ENCODE results near the gene SYTL3. TPM values are rescaled to one million over a fixed set of nuclear protein-coding genes. Genes with fewer than 3 reads are reported as not detected.

SYTL3 gene
- total and polyA plus RNA-seq, 11 donors: 4.0 to 14.6 (median 8.2) TPM

DNA sequence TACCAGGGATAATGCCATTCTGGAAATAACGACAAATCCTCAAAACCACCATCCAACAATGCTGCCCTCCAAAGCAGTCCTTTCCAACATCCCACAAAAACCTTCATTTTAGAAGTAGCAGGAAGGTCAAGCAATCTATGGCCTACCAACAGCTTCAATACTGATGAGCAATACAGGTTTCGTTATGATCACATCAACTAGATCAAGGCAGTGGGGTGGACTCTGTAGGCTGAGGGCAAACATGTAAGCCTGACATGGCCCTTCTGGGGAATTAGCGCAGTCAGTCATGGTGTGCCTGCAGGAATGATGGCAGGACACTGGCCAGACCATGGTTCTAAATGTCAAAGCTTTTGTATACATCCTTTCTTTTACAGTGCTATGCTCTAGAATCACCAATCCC is 127.7 kb downstream of the SYTL3 start:
- TF ChIP-seq, protein P1, sequence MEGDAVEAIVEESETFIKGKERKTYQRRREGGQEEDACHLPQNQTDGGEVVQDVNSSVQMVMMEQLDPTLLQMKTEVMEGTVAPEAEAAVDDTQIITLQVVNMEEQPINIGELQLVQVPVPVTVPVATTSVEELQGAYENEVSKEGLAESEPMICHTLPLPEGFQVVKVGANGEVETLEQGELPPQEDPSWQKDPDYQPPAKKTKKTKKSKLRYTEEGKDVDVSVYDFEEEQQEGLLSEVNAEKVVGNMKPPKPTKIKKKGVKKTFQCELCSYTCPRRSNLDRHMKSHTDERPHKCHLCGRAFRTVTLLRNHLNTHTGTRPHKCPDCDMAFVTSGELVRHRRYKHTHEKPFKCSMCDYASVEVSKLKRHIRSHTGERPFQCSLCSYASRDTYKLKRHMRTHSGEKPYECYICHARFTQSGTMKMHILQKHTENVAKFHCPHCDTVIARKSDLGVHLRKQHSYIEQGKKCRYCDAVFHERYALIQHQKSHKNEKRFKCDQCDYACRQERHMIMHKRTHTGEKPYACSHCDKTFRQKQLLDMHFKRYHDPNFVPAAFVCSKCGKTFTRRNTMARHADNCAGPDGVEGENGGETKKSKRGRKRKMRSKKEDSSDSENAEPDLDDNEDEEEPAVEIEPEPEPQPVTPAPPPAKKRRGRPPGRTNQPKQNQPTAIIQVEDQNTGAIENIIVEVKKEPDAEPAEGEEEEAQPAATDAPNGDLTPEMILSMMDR (IDR thresholded peaks at IDR 0.05): no peak
- TF ChIP-seq POLR2A (IDR thresholded peaks at IDR 0.05): no peak
- H3K27me3 ChIP-seq: no peaks in the 10 kb centered on the region
- peaks cover 0 to 98% (median 90%) of the 10 kb centered on the region in 9 donors for H3K36me3 ChIP-seq
- no peak overlapping the region for H3K4me3 ChIP-seq
- H3K9me3 ChIP-seq: no peaks in the 10 kb centered on the region
- H3K27ac ChIP-seq: no peak overlapping the region
- DNase-seq (no peak), ATAC-seq (no peak)
- WGBS, 4 donors: 96 to 100% (median 98%) methylated on average over 3 of the region's 3 CpGs
- H3K4me1 ChIP-seq: peaks cover 0 to 19% (median 5%) of the 10 kb centered on the region in 12 donors
- intact Hi-C loops (cut with DNase I): no loop called here

GRCh38 chr6:158778005-158778527 is 128.2 kb downstream of the SYTL3 start:
- H3K27me3 ChIP-seq: no peaks in the 10 kb centered on the region
- no peak overlapping the region for H3K4me3 ChIP-seq
- no peak for DNase-seq
- peaks cover 0 to 18% (median 4%) of the 10 kb centered on the region in 12 donors for H3K4me1 ChIP-seq
- H3K36me3 ChIP-seq: peaks cover 0 to 98% (median 90%) of the 10 kb centered on the region in 9 donors
- no peak overlapping the region for H3K27ac ChIP-seq
- no peak for TF ChIP-seq POLR2A (IDR thresholded peaks at IDR 0.05)
- TF ChIP-seq, protein P1 (IDR thresholded peaks at IDR 0.05): no peak
- no peaks in the 10 kb centered on the region for H3K9me3 ChIP-seq
- peak in 2 of 4 donors; percentile 25 to 44 for ATAC-seq
- intact Hi-C loops (cut with DNase I): no loop called here
- 81 to 98% (median 86%) methylated on average over 6 of the region's 6 CpGs for WGBS, 4 donors

GRCh38 chr6:158780246-158780884 is 130.5 kb downstream of the SYTL3 start:
- intact Hi-C loops (cut with DNase I): loop anchor here in 1 of 10 donors (10.0 kb wide), 1 partner anchor 884 kb away; no protein-coding TSS in a partner anchor
- TF ChIP-seq POLR2A (IDR thresholded peaks at IDR 0.05): no peak
- TF ChIP-seq, protein P1 (IDR thresholded peaks at IDR 0.05): no peak
- Histone ChIP-seq H3K27ac (no peak overlapping the region), H3K4me3 (no peak overlapping the region), H3K4me1 (peaks cover 0 to 18% (median 0%) of the 10 kb centered on the region in 12 donors), H3K36me3 (peaks cover 0 to 100% (median 91%) of the 10 kb centered on the region in 9 donors), H3K27me3 (no peaks in the 10 kb centered on the region), H3K9me3 (no peaks in the 10 kb centered on the region)
- 94 to 95% (median 95%) methylated on average over 7 of the region's 7 CpGs for WGBS, 4 donors
- ATAC-seq: no peak
- DNase-seq: no peak

DNA sequence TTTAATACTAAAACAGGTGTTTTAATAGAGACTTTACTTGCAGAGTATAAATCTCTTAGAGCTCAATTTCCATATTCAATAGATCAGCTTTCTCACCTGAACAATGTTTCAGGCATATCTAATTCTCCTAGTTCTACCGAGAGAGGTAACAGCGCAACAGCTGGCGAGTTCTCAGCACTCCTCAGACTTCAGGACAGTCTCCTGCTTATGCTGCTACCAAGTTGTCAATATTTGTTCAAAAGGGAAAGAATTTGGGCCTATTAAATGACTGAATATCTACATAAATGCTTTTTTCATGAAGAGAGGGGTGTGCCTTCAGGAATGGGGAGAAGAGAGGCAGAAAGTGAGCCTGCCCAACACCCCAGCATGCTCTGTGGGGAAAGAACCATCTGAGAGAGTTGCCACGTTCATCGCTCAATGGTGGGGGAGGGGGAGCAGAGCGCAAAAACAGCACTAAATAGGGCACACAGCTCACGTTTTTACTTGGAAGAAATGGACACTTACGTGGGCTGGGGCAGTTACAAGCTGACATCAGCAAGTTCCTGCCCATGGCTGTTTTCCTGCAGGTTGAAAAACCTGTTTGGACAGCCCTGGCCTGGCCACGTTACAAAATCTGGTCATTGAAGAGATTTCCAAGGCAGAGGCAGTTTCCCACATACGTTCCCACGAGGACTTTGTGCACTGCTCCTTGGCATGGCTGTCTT is 131.3 kb downstream of the SYTL3 start:
- 82 to 86% (median 84%) methylated on average over 11 of the region's 11 CpGs for WGBS, 4 donors
- H3K27ac ChIP-seq: no peak overlapping the region
- peaks cover 0 to 18% (median 0%) of the 10 kb centered on the region in 12 donors for H3K4me1 ChIP-seq
- no peaks in the 10 kb centered on the region for H3K27me3 ChIP-seq
- no peak for ATAC-seq
- no peak for DNase-seq
- H3K36me3 ChIP-seq: peaks cover 0 to 100% (median 91%) of the 10 kb centered on the region in 9 donors
- intact Hi-C loops (cut with DNase I): loop anchor here in 1 of 10 donors (10.0 kb wide), 1 partner anchor 884 kb away; no protein-coding TSS in a partner anchor
- no peaks in the 10 kb centered on the region for H3K9me3 ChIP-seq
- H3K4me3 ChIP-seq: no peak overlapping the region
- TF ChIP-seq, protein P1 (IDR thresholded peaks at IDR 0.05): no peak
- no peak for TF ChIP-seq POLR2A (IDR thresholded peaks at IDR 0.05)
